ENCODE results near the gene GNG8. TPM values are rescaled to one million over a fixed set of nuclear protein-coding genes. Genes with fewer than 3 reads are reported as not detected.

Gene GNG8
- total and polyA plus RNA-seq, 9 of the 15 experiments (the other 6 are each of a cell fraction or from before 2014, with no cell fraction given), result 1.3 TPM; not detected in 8

GRCh38 chr19:46661735-46662592, 26.0 kb upstream of the GNG8 start (continued):
- TF ChIP-seq SAP30 (IDR thresholded peaks at IDR 0.05; ENCODE audit: borderline replicate concordance, insufficient read depth, low read depth, low read length, poor library complexity, severe bottlenecking) (no peak), SMAD3 (CRISPR knock-in tag; conservative IDR thresholded peaks at IDR 0.05) (no peak), ATF6 (CRISPR knock-in tag; IDR thresholded peaks at IDR 0.05) (no peak), NBN (IDR thresholded peaks at IDR 0.05; ENCODE audit: low read depth) (peak; percentile 58), SP1 (CRISPR knock-in tag; IDR thresholded peaks at IDR 0.05) (peak; percentile 17; the same call in 1 of the 2 replicates), SMAD2 (IDR thresholded peaks at IDR 0.05; ENCODE audit: low read depth, low read length) (no peak), HDAC2 (IDR thresholded peaks at IDR 0.05) (peak; percentile 81; the same call in 1 of the 2 replicates), ZBTB17 (CRISPR knock-in tag; IDR thresholded peaks at IDR 0.05) (no peak), ZNF232 (CRISPR knock-in tag; IDR thresholded peaks at IDR 0.05) (no peak), SMAD1 (IDR thresholded peaks at IDR 0.05; ENCODE audit: low read depth, low read length, partially characterized antibody) (no peak), ZFP30 (CRISPR knock-in tag; IDR thresholded peaks at IDR 0.05; ENCODE audit: borderline replicate concordance) (no peak), ZNF639 (CRISPR knock-in tag; conservative IDR thresholded peaks at IDR 0.05 in 1 of 2, IDR thresholded peaks at IDR 0.05 in 1 of 2) (no peak), SRSF1 (IDR thresholded peaks at IDR 0.05; ENCODE audit: low read depth, low read length) (no peak), HNRNPLL (IDR thresholded peaks at IDR 0.05; ENCODE audit: low read depth, low read length, poor library complexity, severe bottlenecking) (no peak), MYNN (IDR thresholded peaks at IDR 0.05) (peak; percentile 12; the same call in 1 of the 2 replicates), MYNN (CRISPR knock-in tag; IDR thresholded peaks at IDR 0.05) (no peak), MXI1 (IDR thresholded peaks at IDR 0.05; ENCODE audit: low read depth, low read length) (no peak), TCF7 (IDR thresholded peaks at IDR 0.05; ENCODE audit: borderline replicate concordance) (no peak), THRAP3 (IDR thresholded peaks at IDR 0.05; ENCODE audit: borderline replicate concordance) (no peak), ZBTB33 (CRISPR knock-in tag; IDR thresholded peaks at IDR 0.05) (no peak), ZNF239 (CRISPR knock-in tag; IDR thresholded peaks at IDR 0.05) (no peak), NCOR1 (IDR thresholded peaks at IDR 0.05) (no peak), KDM5B (IDR thresholded peaks at IDR 0.05; ENCODE audit: insufficient replicate concordance, low read depth, low read length) (no peak)

All from K562 (cell line).